HFFc6 (cell line): ENCODE results near the gene OCSTAMP. TPM values are rescaled to one million over a fixed set of nuclear protein-coding genes. Genes with fewer than 3 reads are reported as not detected.

Experiments
- DNase-seq: peaks from one replicate; pipeline ENCODE4 v3.0.0-alpha.2; 2018
- H3K27ac Mint-ChIP-seq: 2 replicates; pipeline ENCODE4 v1.8.0; 2020; ENCODE audit warnings: mild to moderate bottlenecking, mixed read lengths
- H3K27me3 Mint-ChIP-seq: 2 replicates; pipeline ENCODE4 v1.8.0; 2021; ENCODE audit warnings: mild to moderate bottlenecking, moderate library complexity, mixed read lengths; ENCODE audit not compliant: insufficient read depth
- H3K36me3 Mint-ChIP-seq: 2 replicates; pipeline ENCODE4 v1.8.0; 2021; ENCODE audit warnings: low read depth, mixed read lengths
- H3K4me1 Mint-ChIP-seq: 2 replicates; pipeline ENCODE4 v1.8.0; 2020; ENCODE audit warnings: low read depth, mixed read lengths
- H3K4me3 Mint-ChIP-seq: 2 replicates; pipeline ENCODE4 v1.8.0; 2020; ENCODE audit warnings: mild to moderate bottlenecking, moderate library complexity, mixed read lengths
- H3K9me3 Mint-ChIP-seq: 2 replicates; pipeline ENCODE4 v1.8.0; 2020; ENCODE audit warnings: mild to moderate bottlenecking, mixed read lengths
- total RNA-seq, 6 experiments: library from RNA; stranded (reverse); fragmentation: NEBNext Ultra II Directional; extraction: Animal tissue kit (Norgen Biotek cat#: 25700); gene quantifications; 2 replicates in 1 of 6; 3 replicates in 5 of 6; pipeline ENCODE4 v1.2.3, GENCODE V29; 2021
- TF ChIP-seq, protein P1 (sequence below): fragments of 200-600 bp; sonication (generic); IDR thresholded peaks from 2 replicates; pipeline ENCODE4 v1.5.0; 2021; ENCODE audit warnings: antibody characterized with exemption, mild to moderate bottlenecking

OCSTAMP gene
- total RNA-seq, 6 experiments from 2014 or later, result not detected

DNA sequence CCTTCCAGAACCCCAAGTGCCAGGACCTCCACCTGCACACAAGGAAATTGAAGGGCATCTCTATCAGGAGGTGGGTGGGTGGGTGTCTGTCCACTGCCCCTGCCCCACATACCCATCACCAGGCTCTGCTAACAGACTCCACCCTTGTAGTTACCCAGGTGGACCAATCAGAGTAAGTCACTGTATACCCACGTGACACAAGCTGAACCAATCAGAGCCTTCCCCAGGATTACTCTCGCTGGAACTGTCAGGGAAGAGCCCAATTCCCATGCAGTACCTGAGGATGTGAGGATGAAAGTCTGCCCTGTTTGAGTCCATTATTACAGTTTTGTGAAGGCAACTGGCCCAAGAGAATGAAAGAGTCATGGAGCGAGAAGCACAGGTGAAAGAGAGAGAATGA is 4.2 kb downstream of the OCSTAMP start:
- TF ChIP-seq, protein P1, sequence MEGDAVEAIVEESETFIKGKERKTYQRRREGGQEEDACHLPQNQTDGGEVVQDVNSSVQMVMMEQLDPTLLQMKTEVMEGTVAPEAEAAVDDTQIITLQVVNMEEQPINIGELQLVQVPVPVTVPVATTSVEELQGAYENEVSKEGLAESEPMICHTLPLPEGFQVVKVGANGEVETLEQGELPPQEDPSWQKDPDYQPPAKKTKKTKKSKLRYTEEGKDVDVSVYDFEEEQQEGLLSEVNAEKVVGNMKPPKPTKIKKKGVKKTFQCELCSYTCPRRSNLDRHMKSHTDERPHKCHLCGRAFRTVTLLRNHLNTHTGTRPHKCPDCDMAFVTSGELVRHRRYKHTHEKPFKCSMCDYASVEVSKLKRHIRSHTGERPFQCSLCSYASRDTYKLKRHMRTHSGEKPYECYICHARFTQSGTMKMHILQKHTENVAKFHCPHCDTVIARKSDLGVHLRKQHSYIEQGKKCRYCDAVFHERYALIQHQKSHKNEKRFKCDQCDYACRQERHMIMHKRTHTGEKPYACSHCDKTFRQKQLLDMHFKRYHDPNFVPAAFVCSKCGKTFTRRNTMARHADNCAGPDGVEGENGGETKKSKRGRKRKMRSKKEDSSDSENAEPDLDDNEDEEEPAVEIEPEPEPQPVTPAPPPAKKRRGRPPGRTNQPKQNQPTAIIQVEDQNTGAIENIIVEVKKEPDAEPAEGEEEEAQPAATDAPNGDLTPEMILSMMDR, result no peak

GRCh38 chr20:46545827-46546138 is 4.7 kb downstream of the OCSTAMP start:
- H3K4me1 Mint-ChIP-seq, result no peaks in the 10 kb centered on the region
- no peaks in the 10 kb centered on the region for H3K36me3 Mint-ChIP-seq
- peaks cover 6% of the 10 kb centered on the region; the same call in 1 of the 2 replicates for H3K27me3 Mint-ChIP-seq
- no peak for DNase-seq
- TF ChIP-seq, protein P1, result no peak
- no peak overlapping the region for H3K4me3 Mint-ChIP-seq
- no peaks in the 10 kb centered on the region for H3K9me3 Mint-ChIP-seq
- H3K27ac Mint-ChIP-seq, result no peak overlapping the region

More for the DNA sequence above, 4.2 kb downstream of the OCSTAMP start:
- Mint-ChIP-seq H3K9me3 (no peaks in the 10 kb centered on the region), H3K4me1 (no peaks in the 10 kb centered on the region), H3K27ac (no peak overlapping the region), H3K27me3 (peaks cover 4% of the 10 kb centered on the region; the same call in 1 of the 2 replicates), H3K36me3 (no peaks in the 10 kb centered on the region), H3K4me3 (no peak overlapping the region)
- DNase-seq, result no peak

DNA sequence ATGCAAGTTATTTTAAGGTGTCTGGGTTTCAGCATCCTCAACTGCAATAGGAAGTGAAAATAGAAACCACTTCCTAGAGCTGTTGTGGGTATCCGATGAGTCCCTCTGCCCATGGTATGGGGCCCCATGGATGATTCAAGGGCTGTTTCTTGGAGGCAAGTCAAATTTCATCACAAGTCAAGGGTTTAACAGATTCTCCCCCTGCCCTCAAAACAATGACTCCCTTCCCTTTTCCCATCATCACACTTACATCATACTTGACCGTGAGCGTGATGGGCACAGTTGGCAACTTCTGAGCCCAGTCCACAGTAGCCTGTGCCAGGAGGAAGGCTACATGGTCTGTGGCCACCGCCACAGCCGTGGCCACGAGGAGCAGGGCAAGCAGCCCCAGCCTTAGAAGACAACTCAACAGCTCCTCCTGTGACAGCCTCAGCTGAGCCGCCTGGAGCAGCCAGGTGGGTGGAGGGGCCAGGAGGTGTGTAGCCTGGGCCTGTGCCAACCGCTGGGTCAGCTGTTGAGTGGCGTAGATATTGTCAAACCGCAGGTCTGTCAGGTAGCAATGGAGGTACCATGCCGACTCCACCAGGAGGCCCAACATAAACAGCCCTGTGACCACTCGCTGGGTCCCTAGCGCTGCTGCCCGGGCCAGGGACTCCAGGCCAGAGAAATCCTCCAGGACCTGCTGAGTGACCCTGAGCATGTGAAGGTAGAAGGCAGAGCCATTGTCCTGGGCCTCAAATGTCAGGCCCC is 5.2 kb downstream of the OCSTAMP start:
- H3K27me3 Mint-ChIP-seq, result peaks cover 3% of the 10 kb centered on the region; the same call in 1 of the 2 replicates
- no peak for DNase-seq
- H3K27ac Mint-ChIP-seq, result no peak overlapping the region
- H3K4me3 Mint-ChIP-seq, result no peak overlapping the region
- H3K4me1 Mint-ChIP-seq, result no peaks in the 10 kb centered on the region
- H3K9me3 Mint-ChIP-seq, result no peaks in the 10 kb centered on the region
- TF ChIP-seq, protein P1, result no peak
- no peaks in the 10 kb centered on the region for H3K36me3 Mint-ChIP-seq

GRCh38 chr20:46544576-46544975 is 5.9 kb downstream of the OCSTAMP start:
- no peak overlapping the region for H3K4me3 Mint-ChIP-seq
- H3K4me1 Mint-ChIP-seq, result no peaks in the 10 kb centered on the region
- TF ChIP-seq, protein P1, result no peak
- peaks cover 3% of the 10 kb centered on the region; the same call in 1 of the 2 replicates for H3K27me3 Mint-ChIP-seq
- H3K36me3 Mint-ChIP-seq, result no peaks in the 10 kb centered on the region
- DNase-seq, result no peak
- H3K9me3 Mint-ChIP-seq, result no peaks in the 10 kb centered on the region
- no peak overlapping the region for H3K27ac Mint-ChIP-seq

- DNase-seq, result no peak
- no peak overlapping the region for H3K4me3 Mint-ChIP-seq
- H3K36me3 Mint-ChIP-seq, result no peaks in the 10 kb centered on the region
- H3K27me3 Mint-ChIP-seq, result peaks cover 3% of the 10 kb centered on the region; the same call in 1 of the 2 replicates
- H3K9me3 Mint-ChIP-seq, result no peaks in the 10 kb centered on the region
- H3K27ac Mint-ChIP-seq, result no peak overlapping the region
- TF ChIP-seq, protein P1, result no peak
- H3K4me1 Mint-ChIP-seq, result no peaks in the 10 kb centered on the region
These were observed 6.5 kb downstream of the OCSTAMP start for GRCh38 chr20:46543959-46544358.
